HG02970 (cell line): ENCODE measurements around the gene GNPDA1.
A peak's percentile ranks its signal among the peaks of the same experiment; 100 is the strongest.
"Not testable (repeated sequence)": the region's sequence is repeated elsewhere in the genome, so short reads cannot be mapped to it uniquely, and the experiment has no call there.

Experiments used
- ATAC-seq: cut with Tn5 transposase; IDR thresholded peaks from one replicate; pipeline ENCODE4 v1.9.1; 2021; ENCODE audit warnings: mild to moderate bottlenecking, moderate library complexity, moderate number of reproducible peaks; ENCODE audit not compliant: unreplicated experiment, low FRiP score

GNPDA1 gene

DNA sequence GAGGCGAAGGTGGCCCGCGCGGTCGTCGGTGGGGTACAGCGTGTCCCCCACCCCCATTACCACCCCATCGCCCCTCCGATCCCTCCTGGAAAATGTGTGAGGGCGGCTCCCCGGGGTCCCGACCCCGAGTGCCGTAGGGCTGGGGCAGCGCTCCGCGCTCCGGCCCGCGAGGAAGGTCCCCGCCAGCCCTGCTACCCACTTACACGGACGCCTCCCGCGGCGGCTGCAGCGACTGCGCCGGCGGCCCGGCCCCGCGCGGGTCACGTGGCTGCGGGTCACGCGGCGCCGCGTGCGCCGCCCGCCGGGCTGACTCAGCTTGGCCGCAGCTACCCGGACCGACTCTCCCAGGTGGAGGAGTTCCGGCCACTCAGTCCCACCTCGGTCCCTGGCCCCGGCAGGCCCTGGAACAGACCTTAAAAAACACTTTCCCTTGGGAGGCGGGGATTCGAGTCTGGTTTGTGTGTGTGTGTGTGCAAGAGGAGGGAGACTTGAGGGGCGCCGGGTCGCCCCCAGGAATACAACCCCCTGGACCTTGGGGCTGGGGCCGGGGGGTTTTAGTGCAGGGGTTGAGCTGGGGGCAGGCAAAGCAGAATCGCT lies at the start of gene GNPDA1:
Gene GNPDA1, minus strand, starts transcription at position 236 of the 597 bp plus-strand sequence. CDS start 992 bp downstream, outside the sequence.
- ATAC-seq, result peak; percentile 52

DNA sequence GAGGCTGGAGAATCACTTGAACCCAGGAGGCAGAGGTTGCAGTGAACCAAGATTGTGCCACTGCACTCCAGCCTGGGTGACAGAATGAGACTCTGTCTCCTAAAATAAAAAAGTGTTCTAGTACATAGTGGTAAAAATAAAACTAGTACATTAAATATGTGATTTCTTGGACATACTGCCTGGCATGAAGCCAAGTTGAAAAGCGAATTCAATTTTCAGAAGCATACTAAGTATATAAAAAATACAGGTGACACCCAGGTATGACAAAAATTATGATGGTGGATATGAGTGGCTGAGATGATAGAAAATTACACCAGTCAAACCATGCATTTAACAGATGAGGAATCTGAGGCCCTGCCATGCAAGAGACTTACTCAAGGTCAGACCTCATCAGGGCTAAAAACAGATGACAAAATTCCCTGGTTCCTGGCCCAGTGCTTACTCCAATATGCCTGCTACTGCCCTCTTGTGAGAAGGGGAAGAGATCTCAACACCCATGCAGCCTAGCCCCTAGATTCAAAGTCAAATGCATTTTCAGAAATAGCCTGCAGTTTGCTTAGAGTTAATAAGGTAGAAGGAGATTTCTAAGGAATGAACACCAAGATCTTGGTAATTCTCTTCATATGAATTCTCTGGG lies 46.6 kb upstream of the GNPDA1 start:
- no peak for ATAC-seq

DNA sequence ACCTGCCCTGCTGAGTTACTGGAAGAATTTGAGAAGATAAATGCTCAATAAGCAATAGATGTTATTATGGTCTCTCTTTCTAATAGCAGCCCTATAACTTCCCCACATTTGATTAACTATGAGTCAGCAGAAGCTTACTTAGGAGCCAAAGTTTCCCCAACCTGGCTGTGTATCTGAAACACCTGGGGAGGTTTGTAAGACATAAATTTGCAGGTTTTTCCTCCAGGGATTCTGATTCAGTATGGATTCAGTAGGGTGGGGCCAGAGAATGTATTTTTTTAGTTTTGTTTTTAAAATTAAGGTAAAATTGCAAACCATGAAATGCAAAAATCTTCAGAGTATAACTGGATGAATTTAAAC lies 44.9 kb upstream of the GNPDA1 start:
- ATAC-seq, result no peak

DNA sequence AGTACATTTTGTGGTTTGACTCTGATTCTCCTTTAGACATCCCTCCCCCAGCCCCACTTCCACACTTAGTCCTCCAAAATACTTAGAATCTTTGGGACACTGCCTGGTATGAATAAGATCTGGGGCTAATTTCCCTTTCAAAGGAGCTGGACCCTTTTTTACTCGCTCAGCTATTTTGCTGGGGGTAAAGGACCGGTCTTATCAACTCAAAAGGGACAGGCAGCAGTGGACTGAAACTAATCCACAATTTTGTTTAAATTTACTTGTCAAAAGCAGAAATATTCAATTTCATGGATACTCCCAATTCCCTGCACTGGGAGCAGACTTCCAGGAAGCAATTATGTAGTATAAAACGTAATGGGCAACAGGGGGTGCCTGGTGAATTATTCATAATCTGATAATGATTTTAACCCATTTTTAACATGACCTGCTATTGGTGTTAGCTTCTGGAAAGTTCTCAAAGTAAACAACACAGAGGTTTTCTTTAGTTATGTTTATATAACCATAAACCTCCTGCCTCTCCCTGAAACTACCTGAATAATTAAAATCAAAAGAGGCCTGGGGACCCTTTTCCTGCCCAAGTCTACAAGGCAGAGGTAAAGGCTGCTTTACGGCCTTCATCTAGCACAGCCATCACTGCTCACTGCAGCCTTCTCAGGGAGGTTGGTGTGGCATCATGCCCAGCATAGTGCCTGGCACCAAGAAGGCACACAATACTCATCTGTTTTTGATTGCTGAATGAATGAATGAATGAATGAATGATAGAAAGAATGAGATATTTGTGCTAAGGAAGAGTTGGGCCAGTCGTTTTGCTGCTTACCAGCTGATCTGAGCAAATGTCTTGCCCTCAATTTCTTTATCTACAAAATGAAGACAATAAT lies 44.2 kb upstream of the GNPDA1 start:
- no peak for ATAC-seq

GRCh38 chr5:142055301-142055700 lies 42.5 kb upstream of the GNPDA1 start:
- no peak for ATAC-seq

- no peak for ATAC-seq
Measured at GRCh38 chr5:142053426-142054151, 40.8 kb upstream of the GNPDA1 start.

DNA sequence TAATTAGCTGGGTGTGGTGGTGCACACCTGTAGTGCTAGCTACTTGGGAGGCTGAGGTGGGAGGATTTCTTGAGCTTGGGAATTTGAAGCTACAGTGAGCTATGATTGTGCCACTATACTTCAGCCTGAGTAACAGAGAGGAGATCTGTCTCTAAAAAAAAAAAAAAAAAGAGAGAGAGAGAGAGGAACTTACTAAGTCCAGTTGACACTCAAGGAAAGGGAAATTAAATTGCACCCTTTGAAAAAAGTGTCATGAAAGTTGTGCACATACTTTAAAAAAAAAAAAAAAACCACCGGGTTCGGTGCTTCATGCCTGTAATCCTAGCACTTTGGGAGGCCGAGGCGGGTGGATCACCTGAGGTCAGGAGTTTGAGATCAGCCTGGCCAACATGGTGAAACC lies 39.2 kb upstream of the GNPDA1 start:
- ATAC-seq, result not testable (repeated sequence)

- no peak for ATAC-seq
Measured at GRCh38 chr5:142048272-142048671, 35.4 kb upstream of the GNPDA1 start.

- no peak for ATAC-seq
Measured at GRCh38 chr5:142046191-142046590, 33.4 kb upstream of the GNPDA1 start.

DNA sequence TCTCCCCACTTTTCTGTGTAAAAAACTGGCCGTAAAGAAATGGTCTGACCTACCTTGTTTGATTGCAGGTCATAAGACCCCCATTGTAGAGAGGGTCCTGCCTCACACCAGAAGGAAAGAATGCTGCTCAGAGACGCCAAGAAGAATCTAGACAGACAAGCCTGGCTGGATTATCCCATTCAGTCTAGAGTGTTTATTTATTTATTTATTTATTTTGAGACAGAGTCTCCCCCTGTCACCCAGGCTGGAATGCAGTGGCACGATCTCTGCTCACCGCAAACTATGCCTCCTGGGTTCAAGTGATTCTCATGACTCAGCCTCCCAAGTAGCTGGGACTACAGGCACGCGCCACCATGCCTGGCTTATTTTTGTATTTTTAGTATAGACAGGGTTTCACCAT lies 28.1 kb upstream of the GNPDA1 start:
- not testable (repeated sequence) for ATAC-seq

DNA sequence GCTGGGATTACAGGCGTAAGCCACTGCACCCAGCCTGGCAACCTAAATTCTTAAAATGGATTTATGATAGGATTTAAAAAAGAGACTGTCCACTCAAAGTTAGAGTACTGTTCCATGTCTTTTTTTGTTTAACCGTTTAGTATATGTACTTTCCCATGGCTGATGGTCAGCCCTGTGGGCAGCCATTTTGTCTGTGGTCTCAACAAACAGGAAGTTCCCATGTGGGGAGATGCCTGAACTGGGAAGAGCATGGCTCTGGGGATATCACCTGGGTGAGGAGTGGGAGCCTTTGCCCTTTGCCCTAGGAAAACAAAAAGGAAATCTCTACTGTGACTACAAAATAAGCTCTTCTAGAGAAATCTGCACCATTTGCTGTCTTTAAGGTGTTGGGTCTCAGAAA lies 27.5 kb upstream of the GNPDA1 start:
- no peak for ATAC-seq

- no peak for ATAC-seq
Measured at GRCh38 chr5:142038735-142039134, 25.9 kb upstream of the GNPDA1 start.

DNA sequence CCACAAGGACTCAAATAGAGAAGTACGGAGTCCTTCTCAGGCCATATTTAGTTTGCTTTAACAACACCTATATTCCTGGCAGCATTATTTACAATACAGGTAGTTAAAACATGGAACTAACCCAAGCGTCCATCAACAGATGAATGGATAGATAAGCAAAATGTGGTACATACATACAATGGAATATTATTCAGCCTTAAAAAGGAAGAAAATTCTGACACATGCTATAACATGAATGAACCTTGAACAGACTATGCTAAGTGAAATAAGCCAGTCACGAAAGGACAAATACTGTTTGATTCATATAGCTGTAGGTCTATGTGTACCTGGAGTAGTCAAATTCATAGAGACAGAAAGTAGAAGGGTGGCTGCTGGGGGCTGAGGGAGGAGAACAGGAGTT lies 24.8 kb upstream of the GNPDA1 start:
- ATAC-seq, result not testable (repeated sequence)

GRCh38 chr5:142036918-142037317 lies 24.1 kb upstream of the GNPDA1 start:
- no peak for ATAC-seq

- ATAC-seq, result no peak
Measured at GRCh38 chr5:142034994-142035393, 22.2 kb upstream of the GNPDA1 start.

- ATAC-seq, result not testable (repeated sequence)
Measured at GRCh38 chr5:142033632-142034567, 21.1 kb upstream of the GNPDA1 start.

DNA sequence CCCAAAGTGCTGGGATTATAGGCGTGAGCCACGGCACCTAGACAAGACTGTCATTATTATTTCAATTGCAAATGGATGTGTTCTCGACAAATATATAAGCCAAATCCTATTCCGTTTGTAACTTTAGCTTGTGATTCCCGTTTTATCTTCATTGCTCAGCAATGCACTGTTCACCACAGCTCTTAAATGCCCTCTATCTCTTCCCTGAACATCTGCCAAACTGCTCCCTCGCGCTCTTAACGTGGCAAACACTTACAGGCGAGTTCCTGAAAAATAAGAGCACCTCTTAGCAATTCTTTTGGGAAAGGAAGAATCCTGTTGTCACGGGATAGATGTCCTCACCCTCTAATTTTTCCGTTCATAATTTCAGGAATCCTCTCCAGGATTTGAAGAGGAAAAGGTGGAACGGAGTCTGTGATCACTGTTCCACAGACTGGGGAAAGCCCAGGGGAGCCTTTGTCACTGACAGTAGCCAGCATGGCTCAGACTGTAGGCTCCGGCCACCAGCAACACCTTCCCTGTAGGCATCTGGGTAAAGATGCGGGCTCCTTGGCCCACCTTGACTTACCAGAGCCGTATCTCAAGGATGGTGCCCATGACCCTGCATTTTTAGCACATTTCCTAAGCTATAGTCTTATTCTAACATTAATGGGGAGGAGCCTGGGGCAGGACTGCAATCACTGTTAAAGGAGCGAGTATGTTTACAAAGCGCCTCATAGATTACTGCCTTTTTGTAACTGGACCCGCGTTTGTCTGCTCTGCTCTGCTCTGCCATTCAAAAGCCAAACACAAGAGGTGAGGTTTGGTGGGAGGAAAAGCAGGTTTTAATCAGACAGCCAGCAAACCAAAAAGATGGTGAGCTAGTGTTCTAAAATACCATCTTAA lies 20.2 kb upstream of the GNPDA1 start:
- ATAC-seq, result no peak

DNA sequence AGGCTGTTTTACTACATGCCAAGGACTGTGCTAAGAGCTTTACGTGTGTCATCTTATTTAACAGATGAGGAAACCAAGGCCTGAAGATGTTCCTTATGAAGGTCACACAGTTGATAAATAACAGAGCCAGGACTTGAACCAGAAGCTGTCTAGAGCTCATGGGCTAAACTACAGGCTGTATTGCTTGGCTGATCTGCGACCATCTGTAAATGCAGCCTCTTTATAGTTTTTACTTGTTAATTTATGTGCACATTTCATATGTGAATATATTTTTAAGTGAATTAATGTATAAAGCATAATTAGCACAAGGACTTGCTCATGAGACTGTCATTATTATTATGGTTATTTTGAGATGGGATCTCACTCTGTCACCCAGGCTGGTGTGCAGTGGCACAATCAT lies 19.3 kb upstream of the GNPDA1 start:
- ATAC-seq, result no peak

DNA sequence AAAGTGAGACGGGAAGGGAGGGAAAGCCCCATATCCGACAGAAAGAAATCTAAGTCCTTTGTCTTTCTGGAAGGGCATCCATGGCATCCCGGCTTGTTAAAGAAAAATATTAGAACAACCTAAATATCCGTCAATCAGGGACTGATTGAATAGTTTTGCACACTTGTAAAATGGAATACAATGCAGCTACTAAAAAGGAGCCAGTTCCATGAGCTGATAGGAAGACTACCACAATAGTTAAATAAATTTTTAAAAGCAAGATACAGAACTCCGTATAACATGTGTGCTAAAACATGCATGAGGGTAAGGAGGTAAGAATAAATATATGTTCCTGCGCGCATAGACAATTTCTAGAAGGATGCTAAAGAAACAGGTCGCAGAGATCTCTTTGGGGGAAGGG lies 12.8 kb upstream of the GNPDA1 start:
- ATAC-seq, result no peak
